RWPE2 (cell line): ENCODE measurements around the gene PAX8.
A peak's percentile ranks its signal among the peaks of the same experiment; 100 is the strongest.

Experiments used
- ATAC-seq: fragments of 200-7000 bp; cut with Tn5 transposase; 3 replicates; pipeline ENCODE4 v1.9.1; 2021; ENCODE audit warnings: low read depth
- DNase-seq: peaks from one replicate; pipeline ENCODE4 v3.0.0-alpha.2; 2020; ENCODE audit warnings: low spot score
- H3K27ac ChIP-seq: fragments of 450-650 bp; 2 replicates; pipeline ENCODE4 v1.5.1; 2017; ENCODE audit warnings: mild to moderate bottlenecking; ENCODE audit not compliant: poor library complexity, severe bottlenecking
- H3K27me3 ChIP-seq: fragments of 250-450 bp; sonication (Bioruptor Pico); 2 replicates; pipeline ENCODE4 v1.5.1; 2021; ENCODE audit warnings: mild to moderate bottlenecking, moderate library complexity; ENCODE audit not compliant: insufficient read depth, poor library complexity, severe bottlenecking
- H3K36me3 ChIP-seq: fragments of 250-450 bp; sonication (Bioruptor Pico); 2 replicates; pipeline ENCODE4 v1.5.1; 2020; ENCODE audit warnings: low read depth, mild to moderate bottlenecking, moderate library complexity
- H3K4me1 ChIP-seq: fragments of 250-450 bp; sonication (Bioruptor Pico); 2 replicates; pipeline ENCODE4 v1.5.1; 2021; ENCODE audit warnings: mild to moderate bottlenecking, moderate library complexity; ENCODE audit not compliant: insufficient read depth, poor library complexity, severe bottlenecking
- H3K4me3 ChIP-seq: fragments of 250-450 bp; sonication (Bioruptor Pico); 2 replicates; pipeline ENCODE4 v1.5.1; 2021; ENCODE audit warnings: mild to moderate bottlenecking, moderate library complexity; ENCODE audit not compliant: severe bottlenecking
- H3K9me3 ChIP-seq: fragments of 250-450 bp; sonication (Bioruptor Pico); 2 replicates; pipeline ENCODE4 v1.5.1; 2021; ENCODE audit warnings: mild to moderate bottlenecking, moderate library complexity; ENCODE audit not compliant: severe bottlenecking
- CTCF ChIP-seq: fragments of 450-650 bp; IDR thresholded peaks from one replicate; pipeline ENCODE4 v1.5.1; 2017; ENCODE audit warnings: mild to moderate bottlenecking, moderate library complexity; ENCODE audit not compliant: poor library complexity, severe bottlenecking

PAX8 gene

GRCh38 chr2:113195923-113196501, 82.7 kb downstream of the PAX8 start:
- Histone ChIP-seq H3K27me3 (no peaks in the 10 kb centered on the region), H3K4me3 (no peak overlapping the region), H3K9me3 (no peaks in the 10 kb centered on the region), H3K36me3 (no peaks in the 10 kb centered on the region), H3K27ac (no peak overlapping the region), H3K4me1 (peaks cover 12% of the 10 kb centered on the region)
- DNase-seq = no peak
- no peak for ATAC-seq
- TF ChIP-seq CTCF = no peak

DNA sequence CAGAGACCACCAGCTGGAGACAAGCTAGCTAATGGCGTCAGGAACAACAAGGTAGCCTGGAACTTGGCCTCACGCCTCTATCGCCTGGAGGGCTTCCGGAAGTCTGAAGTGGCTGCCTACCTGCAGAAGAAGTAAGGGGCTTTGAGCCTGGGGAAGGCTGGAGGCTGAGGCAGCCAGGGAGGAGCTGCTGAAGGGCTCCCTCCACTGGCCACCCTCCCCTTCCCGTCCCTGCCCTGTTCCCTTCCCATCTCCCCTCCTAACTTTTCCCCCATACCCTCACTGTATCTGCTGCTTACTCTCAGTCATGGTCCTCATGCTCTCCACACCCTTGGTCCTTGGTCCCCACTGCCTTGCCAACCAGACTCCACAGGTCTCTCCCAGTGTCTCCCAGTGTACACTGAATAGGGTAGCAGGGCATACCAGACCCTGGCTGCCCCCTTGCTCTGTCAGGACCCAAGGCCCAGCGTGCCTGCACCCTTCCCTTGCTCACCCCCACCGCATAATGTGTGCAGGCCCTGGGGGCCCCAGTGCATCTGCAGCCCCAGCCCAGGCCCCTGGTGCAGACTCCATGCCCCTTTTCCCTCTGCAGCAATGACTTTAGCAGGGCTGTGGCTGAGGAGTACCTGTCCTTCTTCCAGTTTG, 86.1 kb downstream of the PAX8 start:
- no peak for DNase-seq
- H3K27me3 ChIP-seq = no peaks in the 10 kb centered on the region
- H3K4me3 ChIP-seq = no peak overlapping the region
- no peaks in the 10 kb centered on the region for H3K9me3 ChIP-seq
- peak; percentile 7 for TF ChIP-seq CTCF
- ATAC-seq = no peak
- no peak overlapping the region for H3K27ac ChIP-seq
- no peaks in the 10 kb centered on the region for H3K36me3 ChIP-seq
- no peaks in the 10 kb centered on the region for H3K4me1 ChIP-seq

DNA sequence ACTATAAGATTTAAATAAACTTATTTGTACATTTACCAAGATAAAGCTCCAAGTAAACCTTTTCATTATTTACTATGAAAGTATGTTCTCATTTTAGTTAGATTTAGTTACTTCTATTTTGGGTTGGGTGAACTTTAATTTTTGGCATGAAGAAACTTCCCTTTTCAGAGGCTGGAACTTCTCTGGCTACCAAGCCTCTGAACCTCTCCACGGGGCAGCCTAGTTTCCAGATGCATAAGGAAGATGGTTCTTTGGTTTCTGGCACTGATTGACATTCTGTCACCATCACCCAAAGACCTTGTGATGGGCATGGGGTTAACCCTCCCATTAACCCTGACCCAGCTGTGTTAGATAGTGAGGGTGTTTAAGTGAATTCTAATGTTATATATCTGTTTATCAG, 87.8 kb downstream of the PAX8 start:
- no peak for ATAC-seq
- no peaks in the 10 kb centered on the region for H3K27me3 ChIP-seq

DNA sequence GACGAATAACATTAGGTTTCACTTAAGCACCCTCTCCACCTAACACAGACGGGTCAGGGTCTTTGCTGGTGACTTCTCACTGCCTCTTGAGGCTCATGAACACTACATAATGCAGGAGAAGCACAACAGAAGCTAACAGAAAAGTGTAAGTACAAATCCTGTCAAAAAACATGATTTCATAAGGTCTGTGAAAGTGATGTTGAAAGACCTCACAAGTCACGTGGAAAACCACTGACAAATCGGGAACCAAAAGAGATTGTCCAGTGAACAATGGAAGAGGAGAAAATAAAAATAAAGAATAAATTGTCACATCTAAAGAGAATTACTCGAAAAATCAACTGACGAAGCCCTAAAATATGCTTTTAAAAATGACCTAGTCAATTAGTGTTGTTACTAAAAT, 91.0 kb downstream of the PAX8 start:
- no peak for DNase-seq
- H3K27ac ChIP-seq = no peak overlapping the region
- no peak for ATAC-seq

More for the DNA sequence above, 87.8 kb downstream of the PAX8 start:
- no peaks in the 10 kb centered on the region for H3K4me1 ChIP-seq
- H3K27ac ChIP-seq = no peak overlapping the region
- H3K36me3 ChIP-seq = no peaks in the 10 kb centered on the region
- no peak for TF ChIP-seq CTCF
- DNase-seq = no peak
- H3K9me3 ChIP-seq = no peaks in the 10 kb centered on the region
- no peak overlapping the region for H3K4me3 ChIP-seq

More for the DNA sequence above, 91.0 kb downstream of the PAX8 start:
- no peak for TF ChIP-seq CTCF
- H3K4me3 ChIP-seq = no peak overlapping the region
- no peaks in the 10 kb centered on the region for H3K9me3 ChIP-seq
- H3K4me1 ChIP-seq = no peaks in the 10 kb centered on the region
- H3K27me3 ChIP-seq = no peaks in the 10 kb centered on the region
- no peaks in the 10 kb centered on the region for H3K36me3 ChIP-seq
